IMR-90 (cell line): ENCODE results near the gene ZNF202. TPM values are rescaled to one million over a fixed set of nuclear protein-coding genes. Genes with fewer than 3 reads are reported as not detected.

Experiments used
- ATAC-seq: fragments of 200-7000 bp; cut with Tn5 transposase; 2 replicates; pipeline ENCODE4 v1.9.1; 2020; ENCODE audit warnings: low read depth, mild to moderate bottlenecking, moderate library complexity
- BruUV-seq: library from RNA; stranded (reverse); fragments of 400-500 nt; replicated peaks from 2 replicates; lab custom pipeline; 2021; lab: Mats Ljungman, UMichigan
- CTCF ChIA-PET: fragments of 300-600 bp; formaldehyde crosslinking; extraction: SDS; loops from one replicate; lab custom pipeline; 2021; ENCODE audit warnings: antibody characterized with exemption; lab: Yijun Ruan, JAX
- POLR2A ChIA-PET: fragments of 300-600 bp; sonication (Branson Sonifier 250); formaldehyde crosslinking; loops from one replicate; lab custom pipeline; 2022; ENCODE audit warnings: antibody characterized with exemption; ENCODE audit not compliant: unreplicated experiment; lab: Charles Lee
- DNase-seq: peaks from one replicate; pipeline ENCODE4 v3.0.0; 2013
- H2AFZ ChIP-seq: replicated peaks from 2 replicates; pipeline ENCODE3; 2013; ENCODE audit warnings: low read length, mild to moderate bottlenecking; ENCODE audit not compliant: poor library complexity
- H2AK5ac ChIP-seq: 2 replicates; pipeline ENCODE4 v1.6.1; 2013; ENCODE audit warnings: low read depth, low read length, inconsistent platforms
- H2AK9ac ChIP-seq: replicated peaks from 2 replicates; pipeline ENCODE3; 2013; ENCODE audit warnings: mild to moderate bottlenecking, low read depth, low read length, moderate library complexity; ENCODE audit not compliant: poor library complexity
- H2BK120ac ChIP-seq: 2 replicates; pipeline ENCODE4 v1.6.1; 2013; ENCODE audit warnings: low read depth, low read length, inconsistent platforms
- H2BK15ac ChIP-seq: 3 replicates; pipeline ENCODE4 v1.6.1; 2013; ENCODE audit warnings: low read depth, low read length, inconsistent platforms
- H2BK20ac ChIP-seq: 2 replicates; pipeline ENCODE4 v1.6.1; 2013; ENCODE audit warnings: low read depth, mild to moderate bottlenecking, inconsistent platforms, low read length, moderate library complexity
- H2BK5ac ChIP-seq: 2 replicates; pipeline ENCODE4 v1.6.1; 2013; ENCODE audit warnings: mild to moderate bottlenecking, low read depth, low read length, inconsistent platforms; ENCODE audit not compliant: poor library complexity, severe bottlenecking
- H3K14ac ChIP-seq: replicated peaks from 2 replicates; pipeline ENCODE4 v1.6.1; 2013; ENCODE audit warnings: low read depth, low read length, inconsistent platforms
- H3K18ac ChIP-seq: 2 replicates; pipeline ENCODE4 v1.6.1; 2013; ENCODE audit warnings: low read depth, low read length, control low read depth
- H3K23ac ChIP-seq: 2 replicates; pipeline ENCODE4 v1.6.1; 2013; ENCODE audit warnings: low read depth, low read length, inconsistent platforms
- H3K27ac ChIP-seq: 2 replicates; pipeline ENCODE4 v1.5.1; 2013; ENCODE audit warnings: mild to moderate bottlenecking, control low read depth, low read length; ENCODE audit not compliant: insufficient read depth
- H3K27me3 ChIP-seq: 2 replicates; pipeline ENCODE4 v1.6.1; 2013; ENCODE audit warnings: low read length; ENCODE audit not compliant: control insufficient read depth, insufficient read depth
- H3K36me3 ChIP-seq: 2 replicates; pipeline ENCODE4 v1.6.1; 2013; ENCODE audit warnings: low read length, mixed read lengths; ENCODE audit not compliant: control insufficient read depth, insufficient read depth
- H3K4ac ChIP-seq: 2 replicates; pipeline ENCODE4 v1.6.1; 2013; ENCODE audit warnings: low read depth, low read length, inconsistent platforms
- H3K4me1 ChIP-seq: 2 replicates; pipeline ENCODE4 v1.6.1; 2013; ENCODE audit warnings: low read length, mixed read lengths; ENCODE audit not compliant: control insufficient read depth, insufficient read depth
- H3K4me2 ChIP-seq: 2 replicates; pipeline ENCODE4 v1.6.1; 2013; ENCODE audit warnings: low read depth, mild to moderate bottlenecking, control low read depth, low read length, moderate library complexity
- H3K4me3 ChIP-seq: 2 replicates; pipeline ENCODE4 v1.5.1; 2013; ENCODE audit warnings: low read depth, mild to moderate bottlenecking, control low read depth, low read length, moderate library complexity; ENCODE audit not compliant: insufficient read depth
- H3K56ac ChIP-seq: 2 replicates; pipeline ENCODE4 v1.6.1; 2013; ENCODE audit warnings: low read length, inconsistent platforms; ENCODE audit not compliant: insufficient read depth; ENCODE audit errors: extremely low read depth
- H3K79me1 ChIP-seq, 2 experiments: 2 replicates each; pipeline ENCODE4 v1.6.1; 2013; ENCODE audit warnings: low read length in 2 of 2, inconsistent platforms in 1 of 2, low read depth in 1 of 2
- H3K9ac ChIP-seq: 2 replicates; pipeline ENCODE4 v1.6.1; 2013; ENCODE audit warnings: low read depth, low read length, control low read depth
- H3K9me1 ChIP-seq: 2 replicates; pipeline ENCODE4 v1.6.1; 2013; ENCODE audit warnings: low read length, inconsistent platforms; ENCODE audit not compliant: insufficient read depth
- H3K9me3 ChIP-seq: 2 replicates; pipeline ENCODE4 v1.6.1; 2013; ENCODE audit warnings: low read length; ENCODE audit not compliant: control insufficient read depth, insufficient read depth
- H4K20me1 ChIP-seq: 2 replicates; pipeline ENCODE4 v1.6.1; 2013; ENCODE audit warnings: low read length, inconsistent platforms; ENCODE audit not compliant: insufficient read depth
- H4K5ac ChIP-seq: 2 replicates; pipeline ENCODE4 v1.6.1; 2013; ENCODE audit warnings: mild to moderate bottlenecking, low read depth, low read length, control low read depth
- H4K8ac ChIP-seq, 2 experiments: 2 replicates each; pipeline ENCODE4 v1.6.1; 2013; ENCODE audit warnings: low read depth in 2 of 2, low read length in 2 of 2, control low read depth in 1 of 2, inconsistent platforms in 1 of 2
- H4K91ac ChIP-seq: 2 replicates; pipeline ENCODE4 v1.6.1; 2013; ENCODE audit warnings: low read depth, low read length, inconsistent platforms; ENCODE audit not compliant: insufficient read depth
- BHLHE40 ChIP-seq: fragments of 150-350 bp; IDR thresholded peaks from 2 replicates; pipeline ENCODE4 v1.6.1; 2016; ENCODE audit warnings: mild to moderate bottlenecking, low read depth, low read length
- WGBS, 2 experiments: methylation state at CpG; one replicate each; pipeline versions ENCODE4 v1.1.5 to v1.1.7; 2013; ENCODE audit warnings: missing lambda C conversion rate in 2 of 2; ENCODE audit not compliant: insufficient read length in 1 of 2; ENCODE audit errors: extremely low coverage in 2 of 2; 5-methylcytosine and 5-hydroxymethylcytosine counted together
- dilution Hi-C: fragments of 300-500 bp; cut with HindIII; formaldehyde crosslinking; loops from one replicate; pipeline ENCODE4 v1.14.3; 2018; ENCODE audit warnings: low sequenced_read_pairs; ENCODE audit not compliant: unreplicated experiment
- in situ Hi-C: fragments of 300-500 bp; cut with MboI; formaldehyde crosslinking; loops from 3 replicates; pipeline ENCODE4 v1.14.3; 2019; ENCODE audit warnings: low sequenced_read_pairs, inconsistent platforms, mixed read lengths
- intact Hi-C: fragments of 100-400 bp; cut with micrococcal nuclease; formaldehyde crosslinking; loops from 2 replicates; pipeline ENCODE4 v1.10.0; 2022
- polyA plus RNA-seq, 3 experiments: library from polyadenylated mRNA; depleted of rRNA; stranded (reverse); fragments of >200 nt; gene quantifications; 2 replicates each; pipeline ENCODE4 v1.2.3, GENCODE V29; 2012; ENCODE audit warnings: low replicate concordance in 1 of 3
- total RNA-seq: library from RNA; depleted of rRNA; stranded (reverse); fragments of >200 nt; gene quantifications from 2 replicates; pipeline ENCODE4 v1.2.3, GENCODE V29; 2012

ZNF202 gene
- total and polyA plus RNA-seq, 2 of the 4 experiments (the other 2 are of a cell fraction), result 7.7 to 8.2 TPM

GRCh38 chr11:123677510-123677909 is 64.0 kb downstream of the ZNF202 start:
- DNase-seq (no peak), ATAC-seq (no peak)
- in situ Hi-C loops, result no loop called here
- Histone ChIP-seq H2BK5ac (no peak overlapping the region), H3K18ac (no peak overlapping the region), H3K9me3 (no peaks in the 10 kb centered on the region), H4K8ac (no peak overlapping the region), H2BK20ac (no peak overlapping the region), H2BK120ac (no peak overlapping the region), H4K91ac (no peak overlapping the region), H2AK5ac (no peak overlapping the region), H3K4me1 (no peaks in the 10 kb centered on the region), H4K20me1 (no peaks in the 10 kb centered on the region), H2AK9ac (no peak overlapping the region), H3K36me3 (no peaks in the 10 kb centered on the region), H3K27ac (no peak overlapping the region), H3K27me3 (no peaks in the 10 kb centered on the region; the same call in 1 of the 2 replicates), H3K9me1 (no peaks in the 10 kb centered on the region), H3K4me2 (no peak overlapping the region), H3K56ac (no peak overlapping the region), H3K14ac (no peak overlapping the region), H3K9ac (no peak overlapping the region), H3K79me1 (no peaks in the 10 kb centered on the region), H2AFZ (no peak overlapping the region), H3K23ac (no peak overlapping the region), H4K5ac (no peak overlapping the region), H3K4ac (no peak overlapping the region), H3K4me3 (no peak overlapping the region), H2BK15ac (no peak overlapping the region)
- TF ChIP-seq BHLHE40, result no peak
- ChIA-PET CTCF (interaction anchor here (0.6 to 1.0 kb wide), 3 partner anchors 30 to 341 kb away, joined by 3 read pairs; no protein-coding TSS in a partner anchor), POLR2A (no interaction called here)
- dilution Hi-C loops, result no loop called here
- no TSS peak for BruUV-seq
- no CpG with 5 or more reads among the region's 2 CpGs for WGBS, 2 experiments
- intact Hi-C loops, result no loop called here
